ENCODE measurements around the gene NR2F1-AS1.

DNA sequence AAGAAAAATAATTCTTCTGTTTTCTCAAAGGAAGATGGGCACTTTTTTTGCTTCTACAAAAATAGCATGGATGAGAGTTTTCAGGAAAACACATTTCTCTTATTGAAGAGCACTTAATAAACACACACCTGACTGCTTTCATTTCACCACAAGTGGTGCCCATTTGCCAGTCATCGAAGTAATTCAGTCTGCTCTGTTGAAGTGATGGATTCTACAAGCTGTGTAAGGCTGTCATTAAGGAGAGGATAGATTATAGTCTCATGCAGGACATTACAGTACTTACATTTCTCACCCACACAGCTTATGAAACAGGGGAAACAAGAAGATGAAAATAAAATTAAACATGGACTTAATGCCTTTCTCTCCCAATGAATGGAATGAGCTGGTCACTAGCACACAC is 165.2 kb downstream of the NR2F1-AS1 start:
- TF ChIP-seq, protein P1, sequence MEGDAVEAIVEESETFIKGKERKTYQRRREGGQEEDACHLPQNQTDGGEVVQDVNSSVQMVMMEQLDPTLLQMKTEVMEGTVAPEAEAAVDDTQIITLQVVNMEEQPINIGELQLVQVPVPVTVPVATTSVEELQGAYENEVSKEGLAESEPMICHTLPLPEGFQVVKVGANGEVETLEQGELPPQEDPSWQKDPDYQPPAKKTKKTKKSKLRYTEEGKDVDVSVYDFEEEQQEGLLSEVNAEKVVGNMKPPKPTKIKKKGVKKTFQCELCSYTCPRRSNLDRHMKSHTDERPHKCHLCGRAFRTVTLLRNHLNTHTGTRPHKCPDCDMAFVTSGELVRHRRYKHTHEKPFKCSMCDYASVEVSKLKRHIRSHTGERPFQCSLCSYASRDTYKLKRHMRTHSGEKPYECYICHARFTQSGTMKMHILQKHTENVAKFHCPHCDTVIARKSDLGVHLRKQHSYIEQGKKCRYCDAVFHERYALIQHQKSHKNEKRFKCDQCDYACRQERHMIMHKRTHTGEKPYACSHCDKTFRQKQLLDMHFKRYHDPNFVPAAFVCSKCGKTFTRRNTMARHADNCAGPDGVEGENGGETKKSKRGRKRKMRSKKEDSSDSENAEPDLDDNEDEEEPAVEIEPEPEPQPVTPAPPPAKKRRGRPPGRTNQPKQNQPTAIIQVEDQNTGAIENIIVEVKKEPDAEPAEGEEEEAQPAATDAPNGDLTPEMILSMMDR (IDR thresholded peaks at IDR 0.05), result no peak
- TF ChIP-seq CREB1 (CRISPR knock-in tag; IDR thresholded peaks at IDR 0.05), result no peak
- no peak for TF ChIP-seq JUN (CRISPR knock-in tag; IDR thresholded peaks at IDR 0.05)
- TF ChIP-seq ATF1 (CRISPR knock-in tag; IDR thresholded peaks at IDR 0.05), result no peak
- TF ChIP-seq, protein P2, sequence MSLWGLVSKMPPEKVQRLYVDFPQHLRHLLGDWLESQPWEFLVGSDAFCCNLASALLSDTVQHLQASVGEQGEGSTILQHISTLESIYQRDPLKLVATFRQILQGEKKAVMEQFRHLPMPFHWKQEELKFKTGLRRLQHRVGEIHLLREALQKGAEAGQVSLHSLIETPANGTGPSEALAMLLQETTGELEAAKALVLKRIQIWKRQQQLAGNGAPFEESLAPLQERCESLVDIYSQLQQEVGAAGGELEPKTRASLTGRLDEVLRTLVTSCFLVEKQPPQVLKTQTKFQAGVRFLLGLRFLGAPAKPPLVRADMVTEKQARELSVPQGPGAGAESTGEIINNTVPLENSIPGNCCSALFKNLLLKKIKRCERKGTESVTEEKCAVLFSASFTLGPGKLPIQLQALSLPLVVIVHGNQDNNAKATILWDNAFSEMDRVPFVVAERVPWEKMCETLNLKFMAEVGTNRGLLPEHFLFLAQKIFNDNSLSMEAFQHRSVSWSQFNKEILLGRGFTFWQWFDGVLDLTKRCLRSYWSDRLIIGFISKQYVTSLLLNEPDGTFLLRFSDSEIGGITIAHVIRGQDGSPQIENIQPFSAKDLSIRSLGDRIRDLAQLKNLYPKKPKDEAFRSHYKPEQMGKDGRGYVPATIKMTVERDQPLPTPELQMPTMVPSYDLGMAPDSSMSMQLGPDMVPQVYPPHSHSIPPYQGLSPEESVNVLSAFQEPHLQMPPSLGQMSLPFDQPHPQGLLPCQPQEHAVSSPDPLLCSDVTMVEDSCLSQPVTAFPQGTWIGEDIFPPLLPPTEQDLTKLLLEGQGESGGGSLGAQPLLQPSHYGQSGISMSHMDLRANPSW (CRISPR knock-in tag; conservative IDR thresholded peaks at IDR 0.05; ENCODE audit: low read depth), result no peak
